Mesothelial cell of epicardium (in vitro differentiated cells): ENCODE measurements around the gene GULP1. TPM values are rescaled to one million over a fixed set of nuclear protein-coding genes. Genes with fewer than 3 reads are reported as not detected.

ENCODE experiments used
- DNase-seq, 2 experiments: peaks; one replicate each; pipeline ENCODE4 v3.0.0; 2021; ENCODE audit warnings: low spot score in 2 of 2; ENCODE audit not compliant: unreplicated experiment in 2 of 2
- H3K27ac Mint-ChIP-seq: 2 replicates; pipeline ENCODE4 v1.8.0; 2021; ENCODE audit warnings: mixed read lengths
- H3K27me3 Mint-ChIP-seq: 2 replicates; pipeline ENCODE4 v1.8.0; 2021; ENCODE audit warnings: low read depth, mixed read lengths
- H3K36me3 Mint-ChIP-seq: 2 replicates; pipeline ENCODE4 v1.8.0; 2021; ENCODE audit warnings: mixed read lengths
- H3K4me1 Mint-ChIP-seq: 2 replicates; pipeline ENCODE4 v1.8.0; 2021; ENCODE audit warnings: mixed read lengths
- H3K4me3 Mint-ChIP-seq: 2 replicates; pipeline ENCODE4 v1.8.0; 2021; ENCODE audit warnings: mild to moderate bottlenecking, moderate library complexity, mixed read lengths
- H3K9me3 Mint-ChIP-seq: 2 replicates; pipeline ENCODE4 v1.8.0; 2021; ENCODE audit warnings: mixed read lengths
- total RNA-seq: library from RNA; stranded (reverse); gene quantifications from 3 replicates; pipeline ENCODE4 v1.2.1, GENCODE V29; 2021
- TF ChIP-seq, protein P1 (sequence below): fragments of 200-600 bp; sonication (generic); IDR thresholded peaks from one replicate; pipeline ENCODE4 v1.5.0; 2021; ENCODE audit warnings: antibody characterized with exemption; ENCODE audit not compliant: unreplicated experiment

The GULP1 gene
- total RNA-seq, 1 donor from 2014 or later: 58.5 TPM

DNA sequence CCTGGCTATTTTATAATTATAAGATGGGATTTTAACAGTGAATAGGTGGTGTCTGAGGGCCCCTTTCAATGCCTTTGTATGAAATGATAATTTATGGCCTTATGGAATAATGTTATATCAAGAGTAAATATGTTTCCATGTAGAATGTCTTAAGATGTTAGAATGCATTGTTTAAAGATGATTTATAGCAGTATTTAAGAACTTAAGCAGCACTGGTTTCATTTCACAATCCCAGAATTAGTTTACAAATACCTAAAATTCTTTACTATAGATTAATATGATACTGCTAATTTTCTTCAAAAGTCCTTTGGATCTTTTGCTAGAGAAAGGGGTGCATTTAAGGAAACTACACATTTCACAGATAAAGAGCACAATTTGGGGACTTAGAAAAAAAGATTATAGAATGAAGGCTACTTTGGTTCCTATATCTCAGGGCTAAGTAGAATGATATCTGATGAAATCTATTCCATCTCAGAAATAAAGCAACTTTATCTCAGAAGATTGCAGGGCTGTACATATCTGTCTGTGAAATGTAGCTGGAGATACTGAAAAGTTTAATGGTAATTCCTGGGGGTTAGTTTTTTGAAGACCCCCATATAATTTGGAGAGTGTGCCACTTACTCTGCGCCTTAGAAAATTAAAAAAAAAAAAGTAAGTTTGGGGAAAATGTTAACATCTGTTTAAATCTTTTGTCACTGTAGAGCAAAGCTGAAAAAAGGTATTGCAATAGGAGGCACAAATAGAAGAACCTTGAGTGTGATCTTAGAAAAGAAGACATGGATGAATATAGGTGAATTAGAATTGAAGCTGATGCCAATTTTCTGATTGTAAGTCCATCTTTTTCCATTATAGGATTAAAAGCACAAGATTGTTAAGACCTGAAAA lies 123.4 kb downstream of the GULP1 start:
- peaks cover 28% of the 10 kb centered on the region for H3K9me3 Mint-ChIP-seq
- no peak for DNase-seq
- peaks cover 27% of the 10 kb centered on the region for H3K4me1 Mint-ChIP-seq
- H3K27ac Mint-ChIP-seq: peak overlapping the region; percentile 71
- H3K4me3 Mint-ChIP-seq: no peak overlapping the region
- no peaks in the 10 kb centered on the region for H3K27me3 Mint-ChIP-seq
- TF ChIP-seq, protein P1, sequence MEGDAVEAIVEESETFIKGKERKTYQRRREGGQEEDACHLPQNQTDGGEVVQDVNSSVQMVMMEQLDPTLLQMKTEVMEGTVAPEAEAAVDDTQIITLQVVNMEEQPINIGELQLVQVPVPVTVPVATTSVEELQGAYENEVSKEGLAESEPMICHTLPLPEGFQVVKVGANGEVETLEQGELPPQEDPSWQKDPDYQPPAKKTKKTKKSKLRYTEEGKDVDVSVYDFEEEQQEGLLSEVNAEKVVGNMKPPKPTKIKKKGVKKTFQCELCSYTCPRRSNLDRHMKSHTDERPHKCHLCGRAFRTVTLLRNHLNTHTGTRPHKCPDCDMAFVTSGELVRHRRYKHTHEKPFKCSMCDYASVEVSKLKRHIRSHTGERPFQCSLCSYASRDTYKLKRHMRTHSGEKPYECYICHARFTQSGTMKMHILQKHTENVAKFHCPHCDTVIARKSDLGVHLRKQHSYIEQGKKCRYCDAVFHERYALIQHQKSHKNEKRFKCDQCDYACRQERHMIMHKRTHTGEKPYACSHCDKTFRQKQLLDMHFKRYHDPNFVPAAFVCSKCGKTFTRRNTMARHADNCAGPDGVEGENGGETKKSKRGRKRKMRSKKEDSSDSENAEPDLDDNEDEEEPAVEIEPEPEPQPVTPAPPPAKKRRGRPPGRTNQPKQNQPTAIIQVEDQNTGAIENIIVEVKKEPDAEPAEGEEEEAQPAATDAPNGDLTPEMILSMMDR: no peak
- peaks cover 32% of the 10 kb centered on the region for H3K36me3 Mint-ChIP-seq

DNA sequence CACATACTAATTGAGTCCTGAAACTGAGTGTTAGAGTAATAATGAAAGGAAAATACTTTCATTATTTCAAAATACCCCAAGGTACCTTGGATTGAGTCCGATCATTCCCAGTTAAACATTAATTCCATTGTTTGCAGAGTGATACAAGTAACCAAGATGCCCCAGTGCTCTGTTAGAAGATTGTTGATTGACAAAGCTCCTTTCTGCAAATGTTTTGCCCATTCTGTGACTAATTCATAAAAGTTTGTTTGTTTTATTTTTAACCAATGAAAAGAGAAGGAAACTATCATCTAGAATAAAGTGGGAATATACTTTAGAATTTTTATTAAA lies 124.0 kb downstream of the GULP1 start:
- H3K4me1 Mint-ChIP-seq: peaks cover 27% of the 10 kb centered on the region
- no peak for DNase-seq
- TF ChIP-seq, protein P1: no peak
- no peak overlapping the region for H3K27ac Mint-ChIP-seq
- H3K4me3 Mint-ChIP-seq: no peak overlapping the region
- H3K36me3 Mint-ChIP-seq: peaks cover 31% of the 10 kb centered on the region
- no peaks in the 10 kb centered on the region for H3K27me3 Mint-ChIP-seq
- H3K9me3 Mint-ChIP-seq: peaks cover 28% of the 10 kb centered on the region

DNA sequence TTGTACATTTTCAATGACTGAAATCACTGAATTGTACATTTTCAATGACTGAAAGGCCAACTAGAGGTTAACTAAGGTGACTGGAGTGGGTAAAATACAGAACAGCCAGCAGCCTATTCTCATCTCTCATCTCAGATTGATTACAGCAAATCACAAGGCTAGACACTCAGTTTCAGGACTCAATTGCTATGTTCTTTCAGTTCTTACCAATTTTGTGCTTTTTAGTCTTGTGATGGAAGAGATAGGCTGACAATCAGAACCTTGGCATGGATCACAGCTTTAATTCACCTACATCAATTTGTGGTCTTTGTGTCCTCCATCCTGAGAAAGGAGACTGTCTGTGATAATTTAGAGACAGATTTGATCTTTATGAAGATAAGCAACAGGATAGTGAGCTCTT lies 124.7 kb downstream of the GULP1 start:
- peaks cover 27% of the 10 kb centered on the region for H3K4me1 Mint-ChIP-seq
- DNase-seq: no peak
- H3K27ac Mint-ChIP-seq: peak overlapping the region; percentile 35
- H3K9me3 Mint-ChIP-seq: peaks cover 28% of the 10 kb centered on the region
- H3K4me3 Mint-ChIP-seq: no peak overlapping the region
- H3K36me3 Mint-ChIP-seq: peaks cover 29% of the 10 kb centered on the region
- no peaks in the 10 kb centered on the region for H3K27me3 Mint-ChIP-seq
- TF ChIP-seq, protein P1: no peak

- no peak overlapping the region for H3K27ac Mint-ChIP-seq
- H3K4me1 Mint-ChIP-seq: peaks cover 16% of the 10 kb centered on the region
- DNase-seq: no peak
- H3K9me3 Mint-ChIP-seq: peaks cover 20% of the 10 kb centered on the region
- TF ChIP-seq, protein P1: no peak
- peaks cover 21% of the 10 kb centered on the region for H3K36me3 Mint-ChIP-seq
- no peak overlapping the region for H3K4me3 Mint-ChIP-seq
- no peaks in the 10 kb centered on the region for H3K27me3 Mint-ChIP-seq
These were observed 131.1 kb downstream of the GULP1 start for GRCh38 chr2:188422726-188423125.

- peak overlapping the region; percentile 33 for H3K27ac Mint-ChIP-seq
- peaks cover 16% of the 10 kb centered on the region for H3K36me3 Mint-ChIP-seq
- DNase-seq: no peak
- H3K4me1 Mint-ChIP-seq: peaks cover 16% of the 10 kb centered on the region
- H3K4me3 Mint-ChIP-seq: no peak overlapping the region
- H3K9me3 Mint-ChIP-seq: peaks cover 16% of the 10 kb centered on the region
- TF ChIP-seq, protein P1: no peak
- H3K27me3 Mint-ChIP-seq: no peaks in the 10 kb centered on the region
These were observed 133.6 kb downstream of the GULP1 start for GRCh38 chr2:188425266-188425665.
